ENCODE data around the gene PON3. TPM values are rescaled to one million over a fixed set of nuclear protein-coding genes. Genes with fewer than 3 reads are reported as not detected.

Gene PON3
- total and polyA plus RNA-seq, 5 donors from 2014 or later = not detected

DNA sequence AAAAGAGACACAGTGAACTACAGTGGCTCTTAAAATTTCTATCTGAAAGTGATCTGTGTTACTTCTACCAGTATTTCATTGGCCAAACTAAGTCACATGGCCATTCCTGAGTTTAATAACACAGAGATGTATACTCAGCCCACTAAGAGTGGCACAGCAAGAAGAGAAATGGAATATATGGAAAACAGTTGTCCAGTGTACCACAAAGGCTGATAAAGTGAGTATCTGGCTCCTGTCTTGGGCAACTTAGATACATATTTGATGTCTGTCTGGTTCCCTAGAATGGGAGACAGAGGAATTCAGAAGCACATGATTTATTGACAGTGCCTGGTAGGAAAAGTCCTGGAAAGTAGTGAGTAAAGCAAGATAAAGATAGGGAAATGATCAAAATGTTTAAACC, 61.7 kb downstream of the PON3 start:
- peaks cover 6 to 10% (median 8%) of the 10 kb centered on the region in 4 donors for H3K4me1 Mint-ChIP-seq
- H3K27me3 Mint-ChIP-seq = no peaks in the 10 kb centered on the region
- no peaks in the 10 kb centered on the region for H3K36me3 ChIP-seq (ENCODE audit: control insufficient read depth, insufficient read depth, low read length)
- no peak overlapping the region for H3K4me3 ChIP-seq (ENCODE audit: low read depth, low read length)
- no peak overlapping the region for H3K4me3 Mint-ChIP-seq
- H3K4me1 ChIP-seq (ENCODE audit: control insufficient read depth, insufficient read depth, low read length, poor library complexity, severe bottlenecking) = no peaks in the 10 kb centered on the region
- no peaks in the 10 kb centered on the region for H3K9me3 ChIP-seq (ENCODE audit: control insufficient read depth in 2 of 2, low read length in 2 of 2)
- peaks cover 0 to 2% (median 0%) of the 10 kb centered on the region in 7 donors for H3K9me3 Mint-ChIP-seq
- H3K36me3 Mint-ChIP-seq = no peaks in the 10 kb centered on the region
- DNase-seq (no peak), ATAC-seq (ENCODE audit: low read depth in 2 of 2) (no peak)
- no peak overlapping the region for H3K27ac Mint-ChIP-seq
- H3K27me3 ChIP-seq (ENCODE audit: control insufficient read depth, insufficient read depth, low read length) = no peaks in the 10 kb centered on the region
- no peak overlapping the region for H3K27ac ChIP-seq (ENCODE audit: insufficient read depth, low read length, poor library complexity, severe bottlenecking)

DNA sequence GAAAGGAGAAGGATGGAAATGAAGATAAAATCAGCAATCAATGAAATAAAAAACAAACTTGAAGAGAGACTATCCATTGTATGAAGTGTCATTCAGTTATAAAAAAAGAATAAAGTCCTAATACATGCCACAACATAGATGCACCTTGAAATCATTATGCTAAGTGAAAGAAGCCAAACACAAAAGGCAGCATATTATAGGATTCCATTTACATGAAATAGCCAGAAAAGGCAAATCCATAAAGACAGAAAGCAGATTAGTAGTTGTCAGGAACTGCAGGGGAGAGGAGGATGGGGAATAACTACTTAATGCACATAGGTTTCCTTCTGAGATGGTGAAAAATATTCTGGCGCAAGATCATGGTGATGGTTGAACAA, 65.2 kb downstream of the PON3 start:
- H3K36me3 Mint-ChIP-seq = no peaks in the 10 kb centered on the region
- ATAC-seq (ENCODE audit: low read depth in 2 of 2) (no peak), DNase-seq (no peak)
- Histone ChIP-seq H3K4me3 (ENCODE audit: low read depth, low read length) (peak overlapping the region; percentile 85), H3K27ac (ENCODE audit: insufficient read depth, low read length, poor library complexity, severe bottlenecking) (no peak overlapping the region), H3K9me3 (ENCODE audit: control insufficient read depth in 2 of 2, low read length in 2 of 2) (no peaks in the 10 kb centered on the region), H3K27me3 (ENCODE audit: control insufficient read depth, insufficient read depth, low read length) (no peaks in the 10 kb centered on the region), H3K4me1 (ENCODE audit: control insufficient read depth, insufficient read depth, low read length, poor library complexity, severe bottlenecking) (no peaks in the 10 kb centered on the region), H3K36me3 (ENCODE audit: control insufficient read depth, insufficient read depth, low read length) (no peaks in the 10 kb centered on the region)
- H3K4me1 Mint-ChIP-seq = peaks cover 6 to 10% (median 8%) of the 10 kb centered on the region in 4 donors
- H3K27ac Mint-ChIP-seq = peak overlapping the region; percentile 8 to 54 (median 16)
- peaks cover 5% of the 10 kb centered on the region for H3K27me3 Mint-ChIP-seq
- H3K4me3 Mint-ChIP-seq = peak overlapping the region; percentile 64 to 78 (median 72)
- peaks cover 0 to 4% (median 0%) of the 10 kb centered on the region in 7 donors for H3K9me3 Mint-ChIP-seq

DNA sequence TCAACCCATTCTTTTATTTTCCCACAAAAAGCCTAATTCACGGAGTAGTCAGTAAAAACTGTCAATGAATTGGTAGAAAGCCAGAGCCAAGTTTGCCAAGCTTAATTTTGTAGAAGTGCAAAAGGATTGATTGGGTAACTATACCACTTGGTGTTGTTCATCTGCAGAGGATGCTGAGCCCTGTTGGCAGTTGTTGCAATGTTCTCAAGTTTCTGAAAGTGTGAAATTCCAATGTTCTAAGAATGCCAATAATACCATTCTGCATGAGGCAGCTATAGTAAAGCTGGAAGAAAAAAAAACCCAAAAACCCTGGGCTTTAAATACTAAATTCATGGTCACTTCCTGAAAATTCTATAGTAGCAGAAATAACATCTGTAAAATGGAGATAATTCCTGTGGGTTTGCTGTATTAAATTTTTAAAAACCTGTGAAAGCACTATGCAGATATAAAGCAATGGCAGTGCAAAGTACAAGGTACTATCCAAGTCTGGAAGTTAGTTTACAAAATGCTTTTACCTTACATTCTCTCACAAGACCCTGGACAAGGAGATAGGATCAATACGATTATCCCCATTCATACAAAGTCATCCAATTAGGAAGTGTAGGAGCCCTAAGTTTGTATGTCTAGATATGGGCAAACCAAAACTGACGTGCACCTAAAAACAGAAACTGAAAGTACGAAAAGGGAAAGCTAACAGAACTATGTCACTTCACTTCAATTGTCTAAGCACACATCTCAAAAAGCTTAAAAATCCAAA, 65.8 kb downstream of the PON3 start:
- Histone ChIP-seq H3K9me3 (ENCODE audit: control insufficient read depth in 2 of 2, low read length in 2 of 2) (no peaks in the 10 kb centered on the region), H3K4me1 (ENCODE audit: control insufficient read depth, insufficient read depth, low read length, poor library complexity, severe bottlenecking) (no peaks in the 10 kb centered on the region), H3K27me3 (ENCODE audit: control insufficient read depth, insufficient read depth, low read length) (peaks cover 2% of the 10 kb centered on the region), H3K4me3 (ENCODE audit: low read depth, low read length) (peak overlapping the region; percentile 85), H3K27ac (ENCODE audit: insufficient read depth, low read length, poor library complexity, severe bottlenecking) (no peak overlapping the region), H3K36me3 (ENCODE audit: control insufficient read depth, insufficient read depth, low read length) (no peaks in the 10 kb centered on the region)
- Mint-ChIP-seq H3K4me1 (peaks cover 6 to 10% (median 8%) of the 10 kb centered on the region in 4 donors), H3K4me3 (peak overlapping the region; percentile 64 to 78 (median 72)), H3K27me3 (peaks cover 5% of the 10 kb centered on the region), H3K36me3 (no peaks in the 10 kb centered on the region), H3K9me3 (peaks cover 0 to 4% (median 0%) of the 10 kb centered on the region in 7 donors), H3K27ac (peak overlapping the region; percentile 8 to 54 (median 45))
- DNase-seq = peak in 2 of 3 donors; percentile 17 to 67
- ATAC-seq (ENCODE audit: low read depth in 2 of 2) = no peak

DNA sequence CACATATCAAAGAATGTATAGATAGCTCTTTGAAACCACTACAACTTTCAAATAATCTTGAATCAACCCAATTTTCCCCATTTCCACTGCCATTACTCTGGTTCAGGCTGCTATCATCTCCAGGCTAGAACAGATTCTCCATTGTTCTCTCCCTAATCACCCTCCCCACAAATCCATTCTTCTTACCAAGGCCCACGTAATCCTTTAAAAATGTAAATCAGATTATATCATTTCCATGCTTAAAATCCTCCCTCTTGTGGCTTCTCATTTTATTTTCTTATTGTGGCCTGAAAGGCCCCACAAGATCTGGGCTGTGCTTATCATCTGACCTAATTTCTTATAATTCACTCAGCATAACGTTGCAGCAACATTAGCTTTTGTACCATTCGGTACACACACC, 68.8 kb downstream of the PON3 start:
- H3K27me3 ChIP-seq (ENCODE audit: control insufficient read depth, insufficient read depth, low read length) = peaks cover 2% of the 10 kb centered on the region
- Mint-ChIP-seq H3K27ac (no peak overlapping the region), H3K9me3 (peaks cover 0 to 4% (median 0%) of the 10 kb centered on the region in 7 donors), H3K4me1 (peaks cover 6 to 13% (median 8%) of the 10 kb centered on the region in 4 donors), H3K36me3 (no peaks in the 10 kb centered on the region), H3K4me3 (no peak overlapping the region), H3K27me3 (peaks cover 5% of the 10 kb centered on the region)
- no peak for ATAC-seq (ENCODE audit: low read depth in 2 of 2)
- no peaks in the 10 kb centered on the region for H3K4me1 ChIP-seq (ENCODE audit: control insufficient read depth, insufficient read depth, low read length, poor library complexity, severe bottlenecking)
- DNase-seq = no peak
- H3K9me3 ChIP-seq (ENCODE audit: control insufficient read depth in 2 of 2, low read length in 2 of 2) = no peaks in the 10 kb centered on the region
- H3K36me3 ChIP-seq (ENCODE audit: control insufficient read depth, insufficient read depth, low read length) = no peaks in the 10 kb centered on the region
- no peak overlapping the region for H3K27ac ChIP-seq (ENCODE audit: insufficient read depth, low read length, poor library complexity, severe bottlenecking)
- no peak overlapping the region for H3K4me3 ChIP-seq (ENCODE audit: low read depth, low read length)

DNA sequence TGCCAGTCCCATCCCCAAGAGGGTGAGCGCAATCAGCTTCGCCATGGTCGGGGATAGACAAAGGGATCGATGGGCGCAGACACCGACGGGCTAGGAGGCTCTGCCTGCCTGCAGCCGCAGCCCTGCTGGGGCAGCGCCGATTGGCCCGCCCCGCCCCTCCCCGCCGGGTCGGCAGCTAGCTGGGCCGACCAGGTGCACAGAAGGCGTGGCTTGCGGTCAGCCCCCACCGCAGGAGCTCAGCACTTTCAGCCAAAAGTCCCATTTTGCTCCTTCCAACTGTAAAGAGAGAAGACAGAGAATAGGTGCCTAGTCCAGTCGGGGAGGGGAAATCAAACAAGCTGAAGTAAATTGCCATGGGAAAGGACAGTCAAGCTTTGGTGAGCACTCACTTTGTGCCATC, 71.7 kb downstream of the PON3 start, which contains the start of gene PON1:
Gene PON1, minus strand, starts transcription at position 102 of the 400 bp plus-strand sequence. Its CDS starts 57 bp downstream, at position 45.
- Mint-ChIP-seq H3K27me3 (peaks cover 5% of the 10 kb centered on the region), H3K9me3 (peaks cover 0 to 7% (median 0%) of the 10 kb centered on the region in 7 donors), H3K27ac (peak within 1 kb of the TSS in 1 of 3 donors; percentile 9), H3K4me3 (no peak within 1 kb of the TSS), H3K36me3 (no peaks in the 10 kb centered on the region), H3K4me1 (peaks cover 0 to 2% (median 0%) of the 10 kb centered on the region in 4 donors)
- Histone ChIP-seq H3K9me3 (ENCODE audit: control insufficient read depth in 2 of 2, low read length in 2 of 2) (no peaks in the 10 kb centered on the region), H3K36me3 (ENCODE audit: control insufficient read depth, insufficient read depth, low read length) (no peaks in the 10 kb centered on the region), H3K27ac (ENCODE audit: insufficient read depth, low read length, poor library complexity, severe bottlenecking) (no peak within 1 kb of the TSS), H3K27me3 (ENCODE audit: control insufficient read depth, insufficient read depth, low read length) (peaks cover 2% of the 10 kb centered on the region), H3K4me3 (ENCODE audit: low read depth, low read length) (no peak within 1 kb of the TSS), H3K4me1 (ENCODE audit: control insufficient read depth, insufficient read depth, low read length, poor library complexity, severe bottlenecking) (no peaks in the 10 kb centered on the region)
- ATAC-seq (ENCODE audit: low read depth in 2 of 2) = no peak
- DNase-seq = peak in 1 of 3 donors; percentile 24

DNA sequence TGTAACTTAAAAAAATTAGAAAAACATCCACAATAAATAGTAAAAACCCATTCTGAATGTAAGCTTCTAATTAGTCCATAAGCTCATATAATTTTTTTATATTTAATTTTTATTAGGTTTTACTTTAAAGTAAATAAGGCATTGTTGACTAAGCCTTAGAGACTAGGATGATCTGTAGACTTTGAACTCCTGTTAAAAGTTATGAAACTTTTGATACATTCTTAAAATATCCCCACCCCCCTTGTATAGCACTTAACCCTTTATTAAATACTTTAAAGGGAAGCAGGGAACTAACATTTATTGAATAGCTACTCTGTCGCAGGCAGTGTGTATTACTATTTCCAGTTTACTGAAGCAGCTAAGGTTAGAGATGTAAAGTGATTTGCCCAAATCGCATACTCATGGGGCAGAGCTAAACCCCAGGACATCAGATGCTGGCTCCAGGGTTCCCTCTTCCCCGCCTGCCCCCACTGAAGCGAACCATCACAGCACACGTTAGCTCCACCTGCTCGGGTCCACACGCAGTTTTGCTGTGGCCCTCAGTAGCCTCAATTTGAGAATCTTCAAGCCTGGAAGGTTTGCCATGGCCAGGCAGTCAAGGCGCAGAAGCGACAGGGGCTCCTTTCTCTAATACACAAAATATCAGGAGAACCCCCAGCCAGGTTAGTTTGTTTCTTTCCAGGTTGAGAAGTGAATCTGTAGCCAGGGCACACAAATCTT, 72.6 kb downstream of the PON3 start:
- Histone ChIP-seq H3K4me3 (ENCODE audit: low read depth, low read length) (no peak overlapping the region), H3K4me1 (ENCODE audit: control insufficient read depth, insufficient read depth, low read length, poor library complexity, severe bottlenecking) (no peaks in the 10 kb centered on the region), H3K36me3 (ENCODE audit: control insufficient read depth, insufficient read depth, low read length) (no peaks in the 10 kb centered on the region), H3K9me3 (ENCODE audit: control insufficient read depth in 2 of 2, low read length in 2 of 2) (no peaks in the 10 kb centered on the region), H3K27ac (ENCODE audit: insufficient read depth, low read length, poor library complexity, severe bottlenecking) (no peak overlapping the region), H3K27me3 (ENCODE audit: control insufficient read depth, insufficient read depth, low read length) (peaks cover 2% of the 10 kb centered on the region)
- no peak overlapping the region for H3K27ac Mint-ChIP-seq
- H3K9me3 Mint-ChIP-seq = peaks cover 0 to 7% (median 0%) of the 10 kb centered on the region in 7 donors
- H3K4me1 Mint-ChIP-seq = peaks cover 0 to 2% (median 0%) of the 10 kb centered on the region in 4 donors
- no peak for DNase-seq
- H3K27me3 Mint-ChIP-seq = peaks cover 5% of the 10 kb centered on the region
- no peaks in the 10 kb centered on the region for H3K36me3 Mint-ChIP-seq
- no peak for ATAC-seq (ENCODE audit: low read depth in 2 of 2)
- no peak overlapping the region for H3K4me3 Mint-ChIP-seq

DNA sequence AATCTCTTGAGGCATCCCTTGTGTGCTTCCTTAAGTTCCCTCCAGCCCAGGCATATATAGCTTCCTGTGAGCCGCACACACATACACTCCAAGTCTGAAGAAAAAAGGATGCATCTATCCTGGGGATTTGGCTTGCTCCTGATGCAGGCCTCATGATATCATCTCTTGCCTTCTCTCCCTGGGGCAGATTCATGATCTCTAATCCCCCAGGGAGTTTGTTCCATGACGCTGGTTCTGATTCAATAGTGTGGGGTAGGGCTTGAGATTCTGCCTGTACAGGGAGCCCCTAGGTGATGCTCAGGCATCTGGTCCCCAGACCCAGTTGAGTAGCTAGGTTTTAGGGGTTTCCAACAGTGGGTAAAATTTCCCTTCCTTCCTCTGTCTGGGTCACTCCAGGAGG, 73.3 kb downstream of the PON3 start:
- Histone ChIP-seq H3K4me3 (ENCODE audit: low read depth, low read length) (no peak overlapping the region), H3K27me3 (ENCODE audit: control insufficient read depth, insufficient read depth, low read length) (peaks cover 2% of the 10 kb centered on the region), H3K4me1 (ENCODE audit: control insufficient read depth, insufficient read depth, low read length, poor library complexity, severe bottlenecking) (no peaks in the 10 kb centered on the region), H3K36me3 (ENCODE audit: control insufficient read depth, insufficient read depth, low read length) (no peaks in the 10 kb centered on the region), H3K27ac (ENCODE audit: insufficient read depth, low read length, poor library complexity, severe bottlenecking) (no peak overlapping the region), H3K9me3 (ENCODE audit: control insufficient read depth in 2 of 2, low read length in 2 of 2) (no peaks in the 10 kb centered on the region)
- DNase-seq = no peak
- Mint-ChIP-seq H3K36me3 (no peaks in the 10 kb centered on the region), H3K9me3 (peaks cover 0 to 6% (median 0%) of the 10 kb centered on the region in 7 donors), H3K4me1 (peaks cover 0 to 5% (median 0%) of the 10 kb centered on the region in 4 donors), H3K4me3 (no peak overlapping the region), H3K27me3 (peaks cover 4% of the 10 kb centered on the region), H3K27ac (no peak overlapping the region)
- no peak for ATAC-seq (ENCODE audit: low read depth in 2 of 2)

Measured in CD4-positive, CD25-positive, alpha-beta regulatory T cell (primary cell).